Testis (tissue), 3 donors: ENCODE results near the gene ABCC8. TPM values are rescaled to one million over a fixed set of nuclear protein-coding genes. Genes with fewer than 3 reads are reported as not detected.

Experiments used
- DNase-seq: peaks from one replicate; pipeline ENCODE4 v3.0.0-alpha.2; 2019
- H3K27ac ChIP-seq, 2 donors: fragments of 200-600 bp; sonication (generic); one replicate each; pipeline ENCODE4 v1.5.1; 2019
- H3K27me3 ChIP-seq: fragments of 200-600 bp; sonication (generic); one replicate; pipeline ENCODE4 v1.5.1; 2019
- H3K36me3 ChIP-seq: fragments of 200-600 bp; sonication (generic); one replicate; pipeline ENCODE4 v1.5.1; 2017; ENCODE audit warnings: low read depth; ENCODE audit errors: missing control alignments
- H3K4me1 ChIP-seq: fragments of 200-600 bp; sonication (generic); one replicate; pipeline ENCODE4 v1.5.1; 2019
- H3K4me3 ChIP-seq, 2 donors: fragments of 200-600 bp; sonication (generic); one replicate each; pipeline ENCODE4 v1.5.1; 2017 to 2019
- H3K9me3 ChIP-seq: fragments of 200-600 bp; sonication (generic); one replicate; pipeline ENCODE4 v1.5.1; 2017
- POLR2A ChIP-seq: fragments of 450-650 bp; IDR thresholded peaks from one replicate; pipeline ENCODE4 v1.6.1; 2017; ENCODE audit warnings: antibody characterized with exemption, mild to moderate bottlenecking, moderate library complexity
- WGBS, 2 donors: methylation state at CpG; one replicate each; pipeline ENCODE4 v1.1.5; 2018; 5-methylcytosine and 5-hydroxymethylcytosine counted together
- intact Hi-C: fragments of 100-400 bp; cut with DNase I; formaldehyde crosslinking; loops from one replicate; pipeline ENCODE4 v1.15.1; 2023; ENCODE audit warnings: low total_unique reads
- polyA plus RNA-seq: library from polyadenylated mRNA; stranded (reverse); fragments of 350-450 nt; fragmentation: Illumina TruSeq; extraction: RNeasy Lipid Tissue Mini Kit (QIAGEN cat#74804); gene quantifications from one replicate; pipeline ENCODE4 v1.2.3, GENCODE V29; 2014; ENCODE audit warnings: low read depth, low replicate concordance; ENCODE audit not compliant: insufficient read depth
- total RNA-seq, 2 donors: library from RNA; depleted of rRNA; stranded (reverse); fragments of >200 nt; gene quantifications; one replicate each; pipeline ENCODE4 v1.2.3, GENCODE V29; 2016
- TF ChIP-seq, protein P1 (sequence below), 3 experiments: fragments of 450-650 bp in 2 of 3; fragments of 200-600 bp in 1 of 3; sonication (generic) in 1 of 3; IDR thresholded peaks; one replicate each; pipeline ENCODE4 v1.5.1; 2016 to 2019; ENCODE audit warnings: antibody characterized with exemption in 3 of 3, mild to moderate bottlenecking in 2 of 3, moderate library complexity in 1 of 3

The ABCC8 gene
- total and polyA plus RNA-seq, 3 donors from 2014 or later: 1.5 to 2.2 (median 2.0) TPM

- TF ChIP-seq, protein P1, sequence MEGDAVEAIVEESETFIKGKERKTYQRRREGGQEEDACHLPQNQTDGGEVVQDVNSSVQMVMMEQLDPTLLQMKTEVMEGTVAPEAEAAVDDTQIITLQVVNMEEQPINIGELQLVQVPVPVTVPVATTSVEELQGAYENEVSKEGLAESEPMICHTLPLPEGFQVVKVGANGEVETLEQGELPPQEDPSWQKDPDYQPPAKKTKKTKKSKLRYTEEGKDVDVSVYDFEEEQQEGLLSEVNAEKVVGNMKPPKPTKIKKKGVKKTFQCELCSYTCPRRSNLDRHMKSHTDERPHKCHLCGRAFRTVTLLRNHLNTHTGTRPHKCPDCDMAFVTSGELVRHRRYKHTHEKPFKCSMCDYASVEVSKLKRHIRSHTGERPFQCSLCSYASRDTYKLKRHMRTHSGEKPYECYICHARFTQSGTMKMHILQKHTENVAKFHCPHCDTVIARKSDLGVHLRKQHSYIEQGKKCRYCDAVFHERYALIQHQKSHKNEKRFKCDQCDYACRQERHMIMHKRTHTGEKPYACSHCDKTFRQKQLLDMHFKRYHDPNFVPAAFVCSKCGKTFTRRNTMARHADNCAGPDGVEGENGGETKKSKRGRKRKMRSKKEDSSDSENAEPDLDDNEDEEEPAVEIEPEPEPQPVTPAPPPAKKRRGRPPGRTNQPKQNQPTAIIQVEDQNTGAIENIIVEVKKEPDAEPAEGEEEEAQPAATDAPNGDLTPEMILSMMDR (IDR thresholded peaks at IDR 0.05): peak; percentile 19 to 54 (median 53)
- TF ChIP-seq POLR2A: no peak
- intact Hi-C loops: loop anchor here (5.0 kb wide), 1 partner anchor 116 kb away; no protein-coding TSS in a partner anchor
- Histone ChIP-seq H3K36me3 (no peaks in the 10 kb centered on the region), H3K27ac (no peak overlapping the region), H3K4me3 (no peak overlapping the region), H3K27me3 (no peaks in the 10 kb centered on the region), H3K9me3 (no peaks in the 10 kb centered on the region), H3K4me1 (peaks cover 3% of the 10 kb centered on the region)
- 71 to 85% methylated on average over 15 to 23 of the region's 23 CpGs for WGBS, 2 donors
- DNase-seq: peak; percentile 65
Measured at GRCh38 chr11:17386331-17387084, 90.1 kb downstream of the ABCC8 start.

GRCh38 chr11:17385926-17386325 is 90.7 kb downstream of the ABCC8 start:
- intact Hi-C loops: loop anchor here (5.0 kb wide), 1 partner anchor 116 kb away; no protein-coding TSS in a partner anchor
- peaks cover 3% of the 10 kb centered on the region for H3K4me1 ChIP-seq
- 64 to 77% methylated on average over 6 of the region's 6 CpGs for WGBS, 2 donors
- DNase-seq: no peak
- no peaks in the 10 kb centered on the region for H3K27me3 ChIP-seq
- no peaks in the 10 kb centered on the region for H3K36me3 ChIP-seq
- no peak for TF ChIP-seq POLR2A
- TF ChIP-seq, protein P1 (IDR thresholded peaks at IDR 0.05): no peak
- no peak overlapping the region for H3K27ac ChIP-seq
- H3K9me3 ChIP-seq: no peaks in the 10 kb centered on the region
- H3K4me3 ChIP-seq: no peak overlapping the region

DNA sequence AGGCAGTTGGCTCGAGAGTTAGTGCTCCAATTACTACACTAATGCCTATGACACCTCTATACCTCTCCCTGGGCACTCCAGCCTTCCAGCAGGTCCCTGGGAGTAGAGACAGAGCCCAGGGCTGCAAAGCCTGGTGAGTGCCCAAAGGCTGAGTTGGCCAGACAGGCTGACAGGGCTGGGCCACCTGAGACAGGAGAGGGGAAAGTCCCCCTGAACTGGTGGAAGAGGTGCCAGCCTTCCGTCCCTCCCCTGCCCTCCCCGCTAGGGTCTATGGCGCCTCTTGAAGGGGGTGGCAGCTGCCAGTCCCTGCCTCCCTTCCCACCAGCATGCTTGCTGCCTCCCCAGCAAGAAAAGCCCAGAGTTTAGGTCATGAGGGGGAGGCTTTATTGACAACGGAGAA is 91.2 kb downstream of the ABCC8 start:
- Histone ChIP-seq H3K36me3 (no peaks in the 10 kb centered on the region), H3K4me3 (no peak overlapping the region), H3K4me1 (peaks cover 3% of the 10 kb centered on the region), H3K9me3 (no peaks in the 10 kb centered on the region), H3K27me3 (no peaks in the 10 kb centered on the region), H3K27ac (no peak overlapping the region)
- intact Hi-C loops: loop anchor here (5.0 kb wide), 1 partner anchor 117 kb away; no protein-coding TSS in a partner anchor
- TF ChIP-seq, protein P1 (IDR thresholded peaks at IDR 0.05): no peak
- no peak for TF ChIP-seq POLR2A
- WGBS, 2 donors: 82 to 88% methylated on average over 4 to 5 of the region's 5 CpGs
- no peak for DNase-seq

DNA sequence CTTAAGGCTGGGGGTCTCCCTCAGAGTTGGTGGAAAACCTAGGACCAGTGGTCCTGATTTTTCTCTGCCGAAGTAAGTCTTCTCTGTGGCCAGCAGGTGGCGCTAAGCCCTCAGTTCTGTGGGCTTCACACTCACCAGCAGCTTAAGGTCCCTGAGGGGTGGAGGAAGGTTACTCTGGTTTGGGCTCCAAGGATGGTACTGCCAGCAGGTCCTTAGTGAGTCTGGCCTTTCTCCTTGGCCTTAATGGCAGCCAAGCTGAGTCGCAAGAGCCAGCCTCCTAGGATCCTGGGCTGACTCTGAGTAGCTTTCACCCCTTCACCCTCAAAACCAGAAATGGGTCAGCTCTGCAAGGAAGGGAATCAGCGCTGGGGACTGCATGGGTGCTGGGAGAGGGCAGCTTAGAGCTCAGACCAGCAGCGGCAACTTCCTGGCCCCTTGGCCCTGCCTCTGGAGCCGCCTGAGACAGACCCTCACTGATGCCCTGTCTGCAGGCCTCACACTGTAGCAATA is 92.6 kb downstream of the ABCC8 start:
- H3K36me3 ChIP-seq: no peaks in the 10 kb centered on the region
- DNase-seq: peak; percentile 79
- H3K4me1 ChIP-seq: peaks cover 3% of the 10 kb centered on the region
- TF ChIP-seq POLR2A: no peak
- TF ChIP-seq, protein P1 (IDR thresholded peaks at IDR 0.05): peak; percentile 75 to 93 (median 83)
- intact Hi-C loops: no loop called here
- H3K27me3 ChIP-seq: no peaks in the 10 kb centered on the region
- no peaks in the 10 kb centered on the region for H3K9me3 ChIP-seq
- H3K27ac ChIP-seq: no peak overlapping the region
- 56 to 58% methylated on average over 6 of the region's 6 CpGs for WGBS, 2 donors
- no peak overlapping the region for H3K4me3 ChIP-seq
